Stimulated activated naive CD4-positive, alpha-beta T cell (primary cell): ENCODE results near the gene EGFL7.

Experiments used
- DNase-seq, 6 experiments: peaks; one replicate each; lab custom pipeline; 2025; lab: John Stamatoyannopoulos, UW

The EGFL7 gene

GRCh38 chr9:136644343-136644592, 18.4 kb upstream of the EGFL7 start:
- DNase-seq, result no peak

GRCh38 chr9:136644593-136645351, 17.9 kb upstream of the EGFL7 start:
- DNase-seq, result peak; percentile 34 to 66 (median 54)

GRCh38 chr9:136645352-136645902, 17.3 kb upstream of the EGFL7 start:
- no peak for DNase-seq

- no peak for DNase-seq
These were observed 16.6 kb upstream of the EGFL7 start for GRCh38 chr9:136645903-136646754.

GRCh38 chr9:136646827-136647711, 15.6 kb upstream of the EGFL7 start:
- DNase-seq, result no peak

- no peak for DNase-seq
These were observed 14.0 kb upstream of the EGFL7 start for GRCh38 chr9:136648751-136649150.

- DNase-seq, result no peak
These were observed 12.7 kb upstream of the EGFL7 start for GRCh38 chr9:136650021-136650420.

GRCh38 chr9:136650648-136651047, 12.1 kb upstream of the EGFL7 start:
- no peak for DNase-seq

- DNase-seq, result no peak
These were observed 10.9 kb upstream of the EGFL7 start for GRCh38 chr9:136651860-136652259.

- no peak for DNase-seq
These were observed 9.2 kb upstream of the EGFL7 start for GRCh38 chr9:136653323-136654079.

GRCh38 chr9:136654820-136655535, 7.7 kb upstream of the EGFL7 start:
- DNase-seq, result no peak

- no peak for DNase-seq
These were observed 7.1 kb upstream of the EGFL7 start for GRCh38 chr9:136655536-136656182.

- DNase-seq, result no peak
These were observed 6.5 kb upstream of the EGFL7 start for GRCh38 chr9:136656183-136656738.

GRCh38 chr9:136656795-136657611, 5.7 kb upstream of the EGFL7 start:
- no peak for DNase-seq

GRCh38 chr9:136657974-136658848, 4.5 kb upstream of the EGFL7 start:
- DNase-seq, result no peak

GRCh38 chr9:136658849-136659535, 3.7 kb upstream of the EGFL7 start:
- peak in 1 of 6 experiments; percentile 17 for DNase-seq
